RWPE1 (cell line): ENCODE data around the gene CEMIP.

Experiments used
- CTCF ChIA-PET: fragments of 350-600 bp; sonication (Branson Sonifier 250); formaldehyde crosslinking; extraction: SDS; loops from one replicate; lab custom pipeline; 2021; lab: Yijun Ruan, JAX
- POLR2A ChIA-PET: fragments of 400-600 bp; formaldehyde crosslinking; extraction: SDS; loops from one replicate; lab custom pipeline; 2020; ENCODE audit warnings: antibody characterized with exemption; ENCODE audit not compliant: low non-redundant PET; lab: Yijun Ruan, JAX
- DNase-seq: peaks from one replicate; pipeline ENCODE4 v3.0.0; 2012; ENCODE audit warnings: low spot score
- H3K27ac ChIP-seq: fragments of 450-650 bp; 2 replicates; pipeline ENCODE4 v1.5.1; 2017
- CTCF ChIP-seq: fragments of 450-650 bp; conservative IDR thresholded peaks from 2 replicates; pipeline ENCODE4 v1.5.1; 2017; ENCODE audit warnings: low read depth, mild to moderate bottlenecking

Gene CEMIP

GRCh38 chr15:80735344-80735743, 43.8 kb upstream of the CEMIP start:
- no peak for DNase-seq
- POLR2A ChIA-PET: no interaction called here
- no peak for TF ChIP-seq CTCF
- H3K27ac ChIP-seq: no peak overlapping the region
- CTCF ChIA-PET: no interaction called here

DNA sequence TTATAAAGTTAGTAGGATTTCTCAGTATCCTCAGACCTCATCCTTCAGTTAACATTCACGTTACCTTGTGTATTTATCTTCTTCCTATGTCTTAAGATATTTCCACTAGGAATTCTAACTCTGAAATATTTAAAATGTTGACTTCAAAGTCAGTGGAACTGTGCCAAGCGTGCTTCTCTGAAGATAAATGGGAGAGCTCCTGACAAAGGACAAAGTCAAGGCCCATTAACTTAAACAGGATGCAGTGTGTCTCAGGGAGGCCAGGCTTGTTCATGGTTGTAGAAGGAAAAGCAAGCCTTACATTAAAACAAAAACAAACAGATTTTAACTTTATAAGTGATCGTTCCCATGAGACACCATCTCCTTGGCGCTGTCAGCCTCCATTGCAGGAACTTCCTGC, 42.6 kb upstream of the CEMIP start:
- no peak for DNase-seq
- ChIA-PET CTCF (no interaction called here), POLR2A (no interaction called here)
- TF ChIP-seq CTCF: no peak
- H3K27ac ChIP-seq: no peak overlapping the region

DNA sequence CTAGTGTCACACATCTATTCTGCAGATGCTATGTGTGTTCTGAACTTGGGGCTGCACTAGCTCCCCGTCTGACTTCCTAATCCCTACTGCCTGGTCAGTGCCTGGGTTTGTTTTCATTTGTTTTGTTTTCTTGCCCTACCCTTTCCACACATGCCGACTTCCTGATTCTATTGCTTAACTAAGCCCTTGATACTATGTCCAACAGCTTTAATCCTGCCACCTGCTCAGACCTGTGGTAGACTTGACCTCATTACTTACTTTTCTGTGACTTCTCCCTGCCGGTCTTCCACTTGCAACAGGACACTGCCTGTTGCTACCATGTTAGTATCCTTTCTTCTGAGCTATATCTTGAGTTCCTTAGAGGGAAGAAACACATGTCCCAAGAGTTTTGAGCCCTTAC, 39.3 kb upstream of the CEMIP start:
- no peak for TF ChIP-seq CTCF
- DNase-seq: no peak
- no peak overlapping the region for H3K27ac ChIP-seq
- ChIA-PET POLR2A (no interaction called here), CTCF (no interaction called here)

- CTCF ChIA-PET: no interaction called here
- POLR2A ChIA-PET: no interaction called here
- no peak for DNase-seq
- H3K27ac ChIP-seq: no peak overlapping the region
- no peak for TF ChIP-seq CTCF
These were observed 37.1 kb upstream of the CEMIP start for GRCh38 chr15:80742081-80742480.

DNA sequence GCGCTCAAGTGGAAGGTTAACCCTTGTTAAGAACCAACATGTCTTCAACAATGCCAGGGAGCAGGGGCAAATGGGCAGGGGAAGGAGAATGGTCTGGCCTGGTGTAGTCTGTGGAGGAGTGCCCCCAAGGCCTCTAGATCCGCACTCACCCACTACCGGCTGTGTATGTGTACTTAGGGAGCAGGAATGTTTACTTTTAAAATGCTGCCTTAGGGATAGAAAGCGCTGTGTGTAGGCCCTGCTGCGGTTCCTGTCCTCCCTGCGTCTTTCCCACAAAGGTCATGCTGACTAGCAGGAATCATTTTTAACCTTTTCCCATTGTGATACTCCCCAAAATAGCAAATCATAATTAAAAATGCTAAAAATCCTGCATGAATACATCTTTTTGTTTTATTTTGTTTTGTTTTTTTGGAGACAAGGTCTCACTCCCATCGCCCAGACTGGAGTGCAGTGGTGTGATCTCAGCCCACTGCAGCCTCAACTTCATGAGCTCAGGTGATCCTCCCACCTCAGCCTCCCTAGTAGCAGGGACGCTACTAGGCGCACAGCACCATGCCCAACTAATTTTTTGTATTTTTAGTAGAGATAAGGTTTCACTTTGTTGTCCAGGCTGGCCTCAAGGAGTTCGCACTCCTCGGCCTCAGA, 35.9 kb upstream of the CEMIP start:
- TF ChIP-seq CTCF: no peak
- H3K27ac ChIP-seq: no peak overlapping the region
- DNase-seq: no peak
- POLR2A ChIA-PET: no interaction called here
- CTCF ChIA-PET: no interaction called here

DNA sequence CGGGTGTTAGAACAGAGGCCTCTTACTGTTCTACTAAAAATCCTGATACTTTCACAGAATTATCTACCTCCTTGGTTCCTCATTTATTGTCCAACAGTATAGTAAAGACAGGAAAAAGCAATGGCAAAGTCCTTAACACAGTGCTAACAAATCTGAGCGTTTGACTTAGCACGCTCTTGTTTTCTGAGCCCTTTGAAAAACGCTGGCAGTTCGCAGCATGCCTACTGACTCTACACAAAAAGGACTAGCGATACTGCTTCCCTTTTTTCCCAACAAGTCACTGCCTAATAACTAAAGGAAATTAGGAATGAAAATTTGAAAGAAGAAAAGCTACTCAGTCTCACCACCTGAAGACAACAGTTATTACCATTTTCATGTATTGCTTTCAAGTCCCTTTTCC, 34.8 kb upstream of the CEMIP start:
- DNase-seq: no peak
- CTCF ChIA-PET: interaction anchor here (0.6 to 0.7 kb wide), 4 partner anchors 13 to 857 kb away, joined by 3 to 4 read pairs (median 3); no protein-coding TSS in a partner anchor
- H3K27ac ChIP-seq: no peak overlapping the region
- POLR2A ChIA-PET: no interaction called here
- TF ChIP-seq CTCF: no peak
